ENCODE data around the gene TPCN2. TPM values are rescaled to one million over a fixed set of nuclear protein-coding genes. Genes with fewer than 3 reads are reported as not detected.

Gene TPCN2
- total RNA-seq, 2 experiments from 2014 or later: 21.4 to 22.1 TPM

GRCh38 chr11:69086152-69087132, 37.7 kb downstream of the TPCN2 start:
- POLR2A ChIA-PET: no interaction called here
- no peak overlapping the region for H3K4me3 Mint-ChIP-seq
- ATAC-seq (ENCODE audit: low read depth) (no peak), DNase-seq (no peak)
- peaks cover 7% of the 10 kb centered on the region for H3K36me3 Mint-ChIP-seq
- H3K4me1 Mint-ChIP-seq: no peaks in the 10 kb centered on the region
- no peaks in the 10 kb centered on the region for H3K27me3 Mint-ChIP-seq
- H3K9me3 Mint-ChIP-seq: no peaks in the 10 kb centered on the region
- no peak overlapping the region for H3K27ac Mint-ChIP-seq

GRCh38 chr11:69087133-69087524, 38.4 kb downstream of the TPCN2 start:
- H3K36me3 Mint-ChIP-seq: peaks cover 10% of the 10 kb centered on the region
- no peak for ATAC-seq (ENCODE audit: low read depth)
- POLR2A ChIA-PET: no interaction called here

GRCh38 chr11:69087811-69088210, 39.1 kb downstream of the TPCN2 start:
- Mint-ChIP-seq H3K36me3 (peaks cover 9% of the 10 kb centered on the region), H3K4me1 (no peaks in the 10 kb centered on the region), H3K4me3 (no peak overlapping the region), H3K27me3 (no peaks in the 10 kb centered on the region), H3K9me3 (no peaks in the 10 kb centered on the region), H3K27ac (no peak overlapping the region)
- POLR2A ChIA-PET: no interaction called here
- ATAC-seq (ENCODE audit: low read depth) (no peak), DNase-seq (no peak)

More at GRCh38 chr11:69087133-69087524, 38.4 kb downstream of the TPCN2 start:
- Mint-ChIP-seq H3K9me3 (no peaks in the 10 kb centered on the region), H3K27me3 (no peaks in the 10 kb centered on the region), H3K4me3 (no peak overlapping the region), H3K4me1 (no peaks in the 10 kb centered on the region), H3K27ac (no peak overlapping the region)
- no peak for DNase-seq

GRCh38 chr11:69088676-69089146, 40.0 kb downstream of the TPCN2 start:
- Mint-ChIP-seq H3K27me3 (no peaks in the 10 kb centered on the region), H3K4me1 (no peaks in the 10 kb centered on the region), H3K27ac (no peak overlapping the region), H3K4me3 (no peak overlapping the region), H3K9me3 (no peaks in the 10 kb centered on the region), H3K36me3 (peaks cover 6% of the 10 kb centered on the region)
- DNase-seq (peak; percentile 54), ATAC-seq (ENCODE audit: low read depth) (peak; percentile 46)
- POLR2A ChIA-PET: no interaction called here

GRCh38 chr11:69089258-69089657, 40.5 kb downstream of the TPCN2 start:
- ATAC-seq (ENCODE audit: low read depth): no peak
- H3K27ac Mint-ChIP-seq: no peak overlapping the region
- H3K4me3 Mint-ChIP-seq: no peak overlapping the region
- POLR2A ChIA-PET: no interaction called here
- no peaks in the 10 kb centered on the region for H3K4me1 Mint-ChIP-seq
- H3K9me3 Mint-ChIP-seq: no peaks in the 10 kb centered on the region
- peaks cover 6% of the 10 kb centered on the region for H3K36me3 Mint-ChIP-seq
- no peak for DNase-seq
- no peaks in the 10 kb centered on the region for H3K27me3 Mint-ChIP-seq

GRCh38 chr11:69091638-69092165, 43.0 kb downstream of the TPCN2 start:
- Mint-ChIP-seq H3K27me3 (no peaks in the 10 kb centered on the region), H3K36me3 (peaks cover 6% of the 10 kb centered on the region), H3K4me3 (no peak overlapping the region), H3K27ac (no peak overlapping the region), H3K4me1 (no peaks in the 10 kb centered on the region), H3K9me3 (no peaks in the 10 kb centered on the region)
- DNase-seq (no peak), ATAC-seq (ENCODE audit: low read depth) (no peak)
- POLR2A ChIA-PET: no interaction called here

- H3K9me3 Mint-ChIP-seq: no peaks in the 10 kb centered on the region
- H3K27ac Mint-ChIP-seq: no peak overlapping the region
- H3K4me3 Mint-ChIP-seq: no peak overlapping the region
- no peaks in the 10 kb centered on the region for H3K27me3 Mint-ChIP-seq
- H3K4me1 Mint-ChIP-seq: peaks cover 1% of the 10 kb centered on the region
- POLR2A ChIA-PET: no interaction called here
- no peak for ATAC-seq (ENCODE audit: low read depth)
- no peak for DNase-seq
- peaks cover 6% of the 10 kb centered on the region for H3K36me3 Mint-ChIP-seq
These were observed 43.5 kb downstream of the TPCN2 start for GRCh38 chr11:69092263-69092662.

- Mint-ChIP-seq H3K4me1 (peaks cover 1% of the 10 kb centered on the region), H3K27ac (no peak overlapping the region), H3K4me3 (no peak overlapping the region), H3K36me3 (peaks cover 6% of the 10 kb centered on the region), H3K9me3 (no peaks in the 10 kb centered on the region), H3K27me3 (no peaks in the 10 kb centered on the region)
- POLR2A ChIA-PET: no interaction called here
- ATAC-seq (ENCODE audit: low read depth) (no peak), DNase-seq (no peak)
These were observed 44.4 kb downstream of the TPCN2 start for GRCh38 chr11:69093106-69093505.

- peaks cover 4% of the 10 kb centered on the region for H3K4me1 Mint-ChIP-seq
These were observed 45.6 kb downstream of the TPCN2 start for GRCh38 chr11:69094111-69094914.

GRCh38 chr11:69094915-69095290, 46.2 kb downstream of the TPCN2 start:
- H3K27ac Mint-ChIP-seq: no peak overlapping the region
- H3K36me3 Mint-ChIP-seq: peaks cover 6% of the 10 kb centered on the region
- peaks cover 2% of the 10 kb centered on the region for H3K27me3 Mint-ChIP-seq
- DNase-seq (no peak), ATAC-seq (ENCODE audit: low read depth) (no peak)
- H3K9me3 Mint-ChIP-seq: no peaks in the 10 kb centered on the region
- no peak overlapping the region for H3K4me3 Mint-ChIP-seq
- POLR2A ChIA-PET: no interaction called here
- peaks cover 7% of the 10 kb centered on the region for H3K4me1 Mint-ChIP-seq

More at GRCh38 chr11:69094111-69094914, 45.6 kb downstream of the TPCN2 start:
- Mint-ChIP-seq H3K36me3 (peaks cover 6% of the 10 kb centered on the region), H3K27me3 (no peaks in the 10 kb centered on the region), H3K27ac (no peak overlapping the region), H3K9me3 (no peaks in the 10 kb centered on the region), H3K4me3 (no peak overlapping the region)
- POLR2A ChIA-PET: no interaction called here
- no peak for DNase-seq
- no peak for ATAC-seq (ENCODE audit: low read depth)

GRCh38 chr11:69095300-69095699, 46.6 kb downstream of the TPCN2 start:
- POLR2A ChIA-PET: no interaction called here
- H3K9me3 Mint-ChIP-seq: no peaks in the 10 kb centered on the region
- ATAC-seq (ENCODE audit: low read depth) (no peak), DNase-seq (no peak)
- no peak overlapping the region for H3K4me3 Mint-ChIP-seq
- peaks cover 6% of the 10 kb centered on the region for H3K36me3 Mint-ChIP-seq
- peaks cover 2% of the 10 kb centered on the region for H3K27me3 Mint-ChIP-seq
- H3K27ac Mint-ChIP-seq: no peak overlapping the region
- H3K4me1 Mint-ChIP-seq: peaks cover 7% of the 10 kb centered on the region

GRCh38 chr11:69096473-69096872, 47.7 kb downstream of the TPCN2 start:
- no peak overlapping the region for H3K27ac Mint-ChIP-seq
- POLR2A ChIA-PET: no interaction called here
- DNase-seq (no peak), ATAC-seq (ENCODE audit: low read depth) (no peak)
- peaks cover 7% of the 10 kb centered on the region for H3K4me1 Mint-ChIP-seq
- H3K4me3 Mint-ChIP-seq: no peak overlapping the region
- H3K9me3 Mint-ChIP-seq: no peaks in the 10 kb centered on the region
- H3K27me3 Mint-ChIP-seq: peaks cover 2% of the 10 kb centered on the region
- peaks cover 5% of the 10 kb centered on the region for H3K36me3 Mint-ChIP-seq

GRCh38 chr11:69097263-69097662, 48.5 kb downstream of the TPCN2 start:
- Mint-ChIP-seq H3K4me3 (no peak overlapping the region), H3K36me3 (no peaks in the 10 kb centered on the region), H3K4me1 (peaks cover 7% of the 10 kb centered on the region), H3K27me3 (peaks cover 2% of the 10 kb centered on the region), H3K9me3 (no peaks in the 10 kb centered on the region), H3K27ac (no peak overlapping the region)
- POLR2A ChIA-PET: no interaction called here
- DNase-seq: no peak
- no peak for ATAC-seq (ENCODE audit: low read depth)

Data from activated naive CD8-positive, alpha-beta T cell treated with anti-CD3 and anti-CD28 coated beads, Interleukin-2, amount 10 ng/mL, durations not matched to agents 7 days and 5 days (primary cell).